Spleen (tissue), 7 donors: Measurements from ENCODE around the gene ABLIM2.

Source experiments
- CTCF ChIP-seq, 11 experiments: fragments of 200-600 bp in 7 of 11; fragments of 450-650 bp in 4 of 11; sonication (generic) in 4 of 11; IDR thresholded peaks in 8 of 11; conservative IDR thresholded peaks in 3 of 11; 1 replicate in 7 of 11; 2 replicates in 4 of 11; pipeline versions ENCODE4 v1.4.0 to v1.8.0; 2016 to 2021; ENCODE audit warnings: antibody characterized with exemption in 11 of 11, inconsistent platforms in 4 of 11, mild to moderate bottlenecking in 1 of 11
- POLR2A ChIP-seq, 3 donors: fragments of 450-650 bp; IDR thresholded peaks; one replicate each; pipeline ENCODE4 v1.5.1; 2017; ENCODE audit warnings: antibody characterized with exemption in 3 of 3, mild to moderate bottlenecking in 1 of 3
- donor health status: DM: no; HTN: no; CAD: no; lungs with moderate emphysema.
- donor health status: DM: no; HTN: no; CAD: no.
- donor health status: DM: no; HTN: no; CAD: no.

- TF ChIP-seq CTCF (IDR thresholded peaks at IDR 0.05 in 8 of 11, conservative IDR thresholded peaks at IDR 0.05 in 3 of 11) (no peak), POLR2A (IDR thresholded peaks at IDR 0.05) (no peak)
Measured at GRCh38 chr4:8038083-8038482, 120.5 kb downstream of the ABLIM2 start.
